Measurements from ENCODE around the gene NOA1. TPM values are rescaled to one million over a fixed set of nuclear protein-coding genes. Genes with fewer than 3 reads are reported as not detected.

NOA1 gene
- total RNA-seq, 1 donor = 15.0 TPM

DNA sequence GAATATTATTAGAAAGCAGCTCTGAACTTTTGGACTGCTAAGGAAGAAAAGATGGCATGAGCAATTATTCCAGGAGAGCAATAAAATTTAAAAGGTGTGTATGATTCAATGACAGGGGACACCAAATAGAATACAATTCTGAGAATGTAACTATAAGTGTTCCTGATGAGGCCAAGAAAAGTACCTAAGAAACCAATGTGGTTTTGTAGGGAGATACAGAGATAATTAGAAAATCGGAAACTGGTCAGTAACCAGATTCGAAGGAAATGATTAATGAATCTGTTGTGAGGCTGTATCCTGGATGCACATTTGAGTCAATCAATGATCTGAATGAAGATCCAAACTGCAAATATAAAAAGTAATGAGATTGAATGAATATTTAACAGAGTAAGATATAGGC, 6.0 kb downstream of the NOA1 start:
- TF ChIP-seq, protein P1, sequence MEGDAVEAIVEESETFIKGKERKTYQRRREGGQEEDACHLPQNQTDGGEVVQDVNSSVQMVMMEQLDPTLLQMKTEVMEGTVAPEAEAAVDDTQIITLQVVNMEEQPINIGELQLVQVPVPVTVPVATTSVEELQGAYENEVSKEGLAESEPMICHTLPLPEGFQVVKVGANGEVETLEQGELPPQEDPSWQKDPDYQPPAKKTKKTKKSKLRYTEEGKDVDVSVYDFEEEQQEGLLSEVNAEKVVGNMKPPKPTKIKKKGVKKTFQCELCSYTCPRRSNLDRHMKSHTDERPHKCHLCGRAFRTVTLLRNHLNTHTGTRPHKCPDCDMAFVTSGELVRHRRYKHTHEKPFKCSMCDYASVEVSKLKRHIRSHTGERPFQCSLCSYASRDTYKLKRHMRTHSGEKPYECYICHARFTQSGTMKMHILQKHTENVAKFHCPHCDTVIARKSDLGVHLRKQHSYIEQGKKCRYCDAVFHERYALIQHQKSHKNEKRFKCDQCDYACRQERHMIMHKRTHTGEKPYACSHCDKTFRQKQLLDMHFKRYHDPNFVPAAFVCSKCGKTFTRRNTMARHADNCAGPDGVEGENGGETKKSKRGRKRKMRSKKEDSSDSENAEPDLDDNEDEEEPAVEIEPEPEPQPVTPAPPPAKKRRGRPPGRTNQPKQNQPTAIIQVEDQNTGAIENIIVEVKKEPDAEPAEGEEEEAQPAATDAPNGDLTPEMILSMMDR (IDR thresholded peaks at IDR 0.05; ENCODE audit: insufficient read depth, low read length) = no peak
- no peak overlapping the region for H3K4me3 ChIP-seq (ENCODE audit: low read depth, low read length)
- DNase-seq (ENCODE audit: low read depth) = no peak

- no peak for DNase-seq (ENCODE audit: low read depth)
- TF ChIP-seq, protein P1 (IDR thresholded peaks at IDR 0.05; ENCODE audit: insufficient read depth, low read length) = no peak
- H3K4me3 ChIP-seq (ENCODE audit: low read depth, low read length) = no peak overlapping the region
Measured at GRCh38 chr4:56961107-56961500, 16.3 kb downstream of the NOA1 start.

DNA sequence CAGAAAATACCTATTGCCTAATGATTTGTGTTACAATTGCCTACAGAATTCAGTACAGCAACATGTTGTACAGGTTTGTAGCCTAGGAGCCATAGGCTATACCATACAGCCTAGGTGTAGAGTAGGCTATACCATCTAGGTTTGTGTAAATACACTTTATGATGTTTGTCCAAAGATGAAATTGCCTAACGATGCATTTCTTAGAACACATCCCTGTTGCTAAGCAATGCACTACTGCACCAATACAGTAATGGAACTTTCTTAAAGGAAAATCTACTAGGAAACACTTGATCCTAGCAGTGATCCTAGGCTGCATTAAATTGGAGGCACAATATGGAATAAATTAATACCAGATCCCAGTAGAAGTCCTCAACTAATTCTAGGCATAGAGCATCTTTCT, 18.3 kb downstream of the NOA1 start:
- DNase-seq (ENCODE audit: low read depth) = no peak
- no peak overlapping the region for H3K4me3 ChIP-seq (ENCODE audit: low read depth, low read length)
- TF ChIP-seq, protein P1 (IDR thresholded peaks at IDR 0.05; ENCODE audit: insufficient read depth, low read length) = no peak

GRCh38 chr4:56958111-56958517, 19.3 kb downstream of the NOA1 start:
- peak overlapping the region; percentile 23 for H3K4me3 ChIP-seq (ENCODE audit: low read depth, low read length)
- TF ChIP-seq, protein P1 (IDR thresholded peaks at IDR 0.05; ENCODE audit: insufficient read depth, low read length) = no peak
- DNase-seq (ENCODE audit: low read depth) = peak; percentile 99

DNA sequence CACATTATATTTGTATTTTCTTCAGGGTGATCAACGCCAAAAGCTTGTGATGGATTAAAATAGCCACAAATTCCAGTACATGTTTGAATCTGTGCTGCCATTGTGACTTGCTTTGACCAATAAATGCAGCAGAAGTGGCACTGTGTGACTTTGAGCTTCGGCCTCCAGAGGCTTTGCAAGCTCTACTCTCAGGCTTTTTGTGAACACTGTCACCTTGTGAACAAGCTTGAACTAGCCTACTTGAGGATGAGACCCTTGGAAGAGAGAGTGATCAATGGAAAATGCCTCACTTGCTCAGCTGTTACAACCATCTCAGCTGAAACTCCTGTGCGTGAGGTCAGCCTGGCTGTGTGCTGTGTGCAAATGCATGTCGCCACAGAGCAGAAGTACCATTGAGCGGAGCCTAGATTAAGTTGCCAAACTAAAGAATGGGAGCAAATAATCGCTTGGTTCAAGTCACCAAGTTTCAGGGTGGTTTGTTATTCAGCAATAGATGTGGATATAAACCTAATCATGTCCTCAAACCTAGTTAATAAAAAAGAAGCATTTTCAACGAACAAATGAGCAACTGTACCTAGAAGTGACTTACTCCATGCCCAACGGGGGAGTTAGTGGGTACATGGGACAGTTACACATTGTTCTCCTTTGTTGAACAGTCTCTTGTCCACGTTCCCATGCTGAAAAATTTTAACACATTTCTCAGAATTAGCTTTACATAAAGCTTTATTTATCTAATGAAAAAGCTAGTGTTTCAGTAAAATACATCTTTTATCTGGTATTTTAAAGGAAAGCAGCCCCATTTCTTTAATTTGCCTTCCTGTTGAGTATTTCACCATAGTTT, 23.5 kb downstream of the NOA1 start:
- TF ChIP-seq, protein P1 (IDR thresholded peaks at IDR 0.05; ENCODE audit: insufficient read depth, low read length) = no peak
- DNase-seq (ENCODE audit: low read depth) = no peak
- no peak overlapping the region for H3K4me3 ChIP-seq (ENCODE audit: low read depth, low read length)

DNA sequence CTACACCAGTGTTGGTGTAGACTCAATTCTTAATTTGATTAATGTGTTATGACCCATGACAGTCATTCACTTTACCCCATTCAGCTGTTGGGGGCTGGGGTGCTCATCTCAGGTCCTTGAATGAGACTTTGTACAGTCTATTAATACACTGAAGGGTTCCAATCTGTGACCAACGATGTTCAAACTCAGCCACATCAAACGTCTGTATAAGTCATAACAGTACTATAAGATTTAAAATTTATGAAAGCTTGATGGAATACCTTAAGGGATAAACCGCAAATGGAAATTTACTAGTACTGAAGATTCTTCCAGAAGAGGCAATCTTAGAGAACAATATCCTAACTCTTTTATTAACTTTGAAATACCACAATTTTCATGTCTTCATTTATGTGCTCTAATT, 36.0 kb downstream of the NOA1 start:
- DNase-seq (ENCODE audit: low read depth) = no peak
- TF ChIP-seq, protein P1 (IDR thresholded peaks at IDR 0.05; ENCODE audit: insufficient read depth, low read length) = no peak
- H3K4me3 ChIP-seq (ENCODE audit: low read depth, low read length) = no peak overlapping the region

Measured in fibroblast of the aortic adventitia (primary cell).